Activated naive CD4-positive, alpha-beta T cell treated with anti-CD3 and anti-CD28 coated beads, Interleukin-2, amount 10 ng/mL, durations not matched to agents 7 days and 5 days (primary cell): Measurements from ENCODE around the gene AUTS2.

Source experiments
- CTCF ChIA-PET: fragments of 350-600 bp; sonication (Branson Sonifier 250); formaldehyde crosslinking; loops from one replicate; lab custom pipeline; 2021; ENCODE audit warnings: antibody characterized with exemption; lab: Charles Lee
- DNase-seq: peaks from one replicate; pipeline ENCODE4 v3.0.0-alpha.2; 2020
- H3K27ac Mint-ChIP-seq: one replicate; pipeline ENCODE4 v1.8.0; 2021; ENCODE audit warnings: mild to moderate bottlenecking, moderate library complexity, mixed read lengths
- H3K27me3 Mint-ChIP-seq: one replicate; pipeline ENCODE4 v1.8.0; 2021; ENCODE audit warnings: mild to moderate bottlenecking, mixed read lengths
- H3K36me3 Mint-ChIP-seq: one replicate; pipeline ENCODE4 v1.8.0; 2021; ENCODE audit warnings: mixed read lengths
- H3K4me1 Mint-ChIP-seq: one replicate; pipeline ENCODE4 v1.8.0; 2021; ENCODE audit warnings: mixed read lengths
- H3K4me3 Mint-ChIP-seq: one replicate; pipeline ENCODE4 v1.8.0; 2021; ENCODE audit warnings: mild to moderate bottlenecking, moderate library complexity, mixed read lengths
- H3K9me3 Mint-ChIP-seq: one replicate; pipeline ENCODE4 v1.8.0; 2021; ENCODE audit warnings: mixed read lengths

AUTS2 gene

DNA sequence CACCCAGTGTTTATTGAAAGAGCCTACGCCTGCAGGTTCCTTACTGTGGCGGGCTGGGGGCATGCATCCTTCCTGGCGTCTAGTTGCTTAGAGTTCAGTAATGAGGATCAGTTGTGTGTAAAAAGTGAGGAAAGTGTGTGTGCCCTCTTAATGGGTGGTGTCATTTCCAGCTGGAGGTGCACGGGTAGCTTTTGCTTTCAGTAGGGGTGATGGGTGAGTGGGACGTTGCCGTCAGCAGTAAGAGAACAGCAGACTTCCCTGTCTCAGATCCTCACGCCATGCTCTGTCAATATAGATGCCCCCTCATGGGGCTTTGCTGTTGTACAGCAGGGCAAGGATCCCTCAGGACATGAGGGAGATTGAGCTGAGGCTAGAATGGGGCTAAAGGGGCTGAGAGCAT, 1181.0 kb downstream of the AUTS2 start:
- Mint-ChIP-seq H3K27me3 (no peaks in the 10 kb centered on the region), H3K4me3 (no peak overlapping the region), H3K9me3 (no peaks in the 10 kb centered on the region), H3K36me3 (peaks cover 1% of the 10 kb centered on the region), H3K27ac (peak overlapping the region; percentile 83), H3K4me1 (peaks cover 31% of the 10 kb centered on the region)
- CTCF ChIA-PET, result no interaction called here
- no peak for DNase-seq

DNA sequence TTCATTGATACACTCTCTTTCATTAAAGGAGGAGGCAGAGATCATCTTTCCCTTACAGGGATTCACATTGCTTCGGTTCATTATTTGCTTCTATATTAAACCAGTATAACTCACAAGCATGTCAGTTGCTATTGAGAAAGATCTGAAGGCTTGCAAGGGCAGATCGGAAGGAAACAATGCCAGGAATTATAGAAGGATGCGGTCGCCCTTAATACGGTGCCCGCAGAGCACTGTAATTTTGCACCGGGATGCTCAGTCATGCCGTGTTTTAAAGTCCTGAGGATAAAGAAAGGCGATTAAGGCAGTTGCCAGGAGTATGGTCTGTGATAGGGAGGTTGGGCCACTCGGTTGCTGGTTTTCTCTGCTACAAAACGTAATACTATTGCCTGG, 1183.6 kb downstream of the AUTS2 start:
- CTCF ChIA-PET, result no interaction called here
- H3K36me3 Mint-ChIP-seq, result peaks cover 1% of the 10 kb centered on the region

DNA sequence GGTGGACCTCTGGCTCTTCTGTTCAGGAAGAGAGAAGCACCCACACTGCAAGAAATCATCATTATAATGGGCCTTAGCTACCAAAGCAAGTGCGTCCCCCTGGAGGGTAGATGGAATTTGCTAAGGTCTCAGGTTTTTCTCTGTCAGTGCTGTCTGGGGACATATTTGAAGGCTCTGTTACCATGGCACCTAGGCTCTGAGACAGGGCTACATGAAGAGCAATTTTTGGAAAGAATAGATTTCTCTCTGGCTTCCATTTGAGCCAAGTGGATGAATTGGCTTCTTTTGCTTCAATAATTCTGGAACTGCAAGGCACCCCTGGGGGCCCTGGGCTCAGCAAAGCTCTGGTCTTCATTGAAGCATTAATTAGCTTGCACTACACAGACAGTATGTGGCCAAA, 1184.5 kb downstream of the AUTS2 start:
- no peak for DNase-seq
- H3K36me3 Mint-ChIP-seq, result no peaks in the 10 kb centered on the region
- H3K4me3 Mint-ChIP-seq, result no peak overlapping the region
- peaks cover 25% of the 10 kb centered on the region for H3K4me1 Mint-ChIP-seq
- H3K27me3 Mint-ChIP-seq, result no peaks in the 10 kb centered on the region
- peaks cover 2% of the 10 kb centered on the region for H3K9me3 Mint-ChIP-seq
- CTCF ChIA-PET, result no interaction called here
- no peak overlapping the region for H3K27ac Mint-ChIP-seq

More for the DNA sequence above, 1183.6 kb downstream of the AUTS2 start:
- Mint-ChIP-seq H3K4me3 (no peak overlapping the region), H3K27ac (no peak overlapping the region), H3K27me3 (no peaks in the 10 kb centered on the region), H3K4me1 (peaks cover 24% of the 10 kb centered on the region), H3K9me3 (no peaks in the 10 kb centered on the region)
- no peak for DNase-seq

DNA sequence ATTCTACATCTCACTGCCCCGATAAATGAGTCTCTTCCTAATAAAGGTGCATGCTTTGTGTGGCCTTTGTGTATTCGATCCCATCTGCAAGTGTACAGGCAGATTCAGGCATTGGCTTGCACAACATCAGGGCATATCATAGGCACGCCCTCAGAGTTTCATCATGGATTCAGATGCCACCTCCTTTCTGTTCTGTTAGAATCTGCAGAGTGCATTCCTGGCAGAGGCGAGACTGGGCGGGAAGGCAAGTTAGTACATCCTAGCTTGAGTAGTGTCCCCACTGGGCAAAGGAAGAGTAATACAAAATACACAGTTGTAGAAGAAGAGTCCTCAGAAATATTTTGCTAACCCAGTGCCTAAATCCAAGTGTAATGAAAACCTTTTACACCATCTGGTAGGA, 1187.2 kb downstream of the AUTS2 start:
- Mint-ChIP-seq H3K4me3 (no peak overlapping the region), H3K36me3 (no peaks in the 10 kb centered on the region), H3K27ac (no peak overlapping the region), H3K4me1 (peaks cover 14% of the 10 kb centered on the region), H3K27me3 (no peaks in the 10 kb centered on the region), H3K9me3 (peaks cover 6% of the 10 kb centered on the region)
- CTCF ChIA-PET, result no interaction called here
- no peak for DNase-seq

DNA sequence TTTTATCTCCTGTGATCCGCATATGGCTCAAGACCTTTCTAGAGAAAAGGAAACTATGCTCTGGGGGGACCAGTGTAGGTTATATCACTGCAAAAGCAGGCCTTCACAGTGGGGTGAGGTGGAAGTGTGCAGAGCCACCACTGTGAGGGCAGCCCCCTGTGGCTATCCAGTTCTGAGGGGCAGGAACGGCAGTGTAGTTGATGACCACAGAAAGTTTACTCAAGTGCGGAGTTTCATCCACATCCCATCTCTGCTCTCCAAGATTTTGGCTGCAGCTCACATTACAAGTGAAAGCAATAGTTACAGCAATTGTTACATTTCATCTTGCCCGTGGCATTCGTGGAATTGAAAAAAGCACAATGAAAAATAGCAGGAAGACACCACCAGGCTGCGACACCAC, 1187.8 kb downstream of the AUTS2 start:
- Mint-ChIP-seq H3K4me1 (peaks cover 14% of the 10 kb centered on the region), H3K27ac (no peak overlapping the region), H3K27me3 (no peaks in the 10 kb centered on the region), H3K36me3 (no peaks in the 10 kb centered on the region), H3K9me3 (peaks cover 6% of the 10 kb centered on the region), H3K4me3 (no peak overlapping the region)
- DNase-seq, result no peak
- CTCF ChIA-PET, result no interaction called here

DNA sequence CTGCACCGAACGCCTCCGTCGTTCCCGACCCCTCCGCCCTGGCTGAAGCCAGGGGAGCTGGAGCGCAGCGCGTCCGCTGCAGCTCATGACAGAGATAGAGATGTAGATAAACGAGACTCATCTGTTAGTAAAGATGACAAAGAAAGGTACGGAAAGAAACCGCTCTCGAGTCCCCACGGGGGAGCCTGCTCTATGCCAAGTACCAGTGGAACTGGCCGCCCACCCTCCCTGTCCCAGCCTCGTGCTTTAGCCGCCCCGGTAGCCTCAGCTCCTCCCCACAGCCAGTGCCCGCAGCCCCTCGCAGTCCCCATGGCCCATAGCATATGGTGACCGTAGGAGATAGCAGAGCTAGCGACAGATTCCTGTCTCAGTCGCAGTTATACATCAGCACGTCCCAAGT, 1189.0 kb downstream of the AUTS2 start:
- DNase-seq, result no peak
- CTCF ChIA-PET, result no interaction called here
- H3K27ac Mint-ChIP-seq, result peak overlapping the region; percentile 68
- H3K4me1 Mint-ChIP-seq, result peaks cover 14% of the 10 kb centered on the region
- H3K27me3 Mint-ChIP-seq, result no peaks in the 10 kb centered on the region
- no peaks in the 10 kb centered on the region for H3K36me3 Mint-ChIP-seq
- H3K9me3 Mint-ChIP-seq, result peaks cover 6% of the 10 kb centered on the region
- H3K4me3 Mint-ChIP-seq, result no peak overlapping the region

DNA sequence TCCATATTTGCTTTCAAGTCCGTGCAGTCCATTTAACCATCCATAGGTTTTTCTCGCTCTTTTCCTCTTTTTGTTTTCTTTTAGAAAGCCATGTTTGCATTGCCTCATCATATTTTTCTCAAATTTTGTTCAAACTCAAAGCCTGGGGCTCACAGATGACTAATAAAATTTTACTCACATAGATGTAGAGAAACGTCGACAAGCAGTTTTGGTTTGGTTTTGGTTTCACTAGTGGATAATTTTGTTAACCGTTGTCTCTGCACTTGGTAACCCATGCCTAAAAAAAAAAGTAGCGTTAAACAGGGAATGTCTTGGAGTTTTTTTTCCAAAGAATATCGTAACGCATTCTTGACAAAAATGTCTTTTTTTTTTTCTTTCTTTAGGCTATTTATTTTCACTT, 1189.5 kb downstream of the AUTS2 start:
- peaks cover 14% of the 10 kb centered on the region for H3K4me1 Mint-ChIP-seq
- peak overlapping the region; percentile 68 for H3K27ac Mint-ChIP-seq
- H3K9me3 Mint-ChIP-seq, result peaks cover 6% of the 10 kb centered on the region
- H3K4me3 Mint-ChIP-seq, result no peak overlapping the region
- CTCF ChIA-PET, result no interaction called here
- no peak for DNase-seq
- no peaks in the 10 kb centered on the region for H3K27me3 Mint-ChIP-seq
- no peaks in the 10 kb centered on the region for H3K36me3 Mint-ChIP-seq

DNA sequence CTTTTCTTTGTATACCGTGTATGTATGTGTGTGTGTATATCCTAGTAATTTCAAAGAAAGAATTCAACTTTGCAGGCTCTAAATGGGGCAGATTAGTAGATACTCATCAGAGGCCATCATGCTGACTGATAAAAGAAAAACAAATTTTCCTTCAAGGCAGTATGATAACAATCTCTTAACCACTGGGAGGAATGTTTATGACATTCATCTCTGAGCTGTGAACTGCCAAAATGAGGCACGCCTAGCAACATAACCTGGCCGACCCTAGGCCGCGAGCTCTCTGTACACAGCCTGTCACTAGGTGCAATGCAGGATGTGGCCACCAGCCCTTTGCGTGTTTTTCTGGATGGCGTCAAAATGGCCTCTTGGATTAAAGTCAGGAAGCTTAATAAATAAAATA, 1190.0 kb downstream of the AUTS2 start:
- Mint-ChIP-seq H3K27me3 (no peaks in the 10 kb centered on the region), H3K27ac (peak overlapping the region; percentile 38), H3K36me3 (no peaks in the 10 kb centered on the region), H3K9me3 (peaks cover 6% of the 10 kb centered on the region), H3K4me1 (peaks cover 14% of the 10 kb centered on the region), H3K4me3 (no peak overlapping the region)
- CTCF ChIA-PET, result no interaction called here
- peak; percentile 50 for DNase-seq

DNA sequence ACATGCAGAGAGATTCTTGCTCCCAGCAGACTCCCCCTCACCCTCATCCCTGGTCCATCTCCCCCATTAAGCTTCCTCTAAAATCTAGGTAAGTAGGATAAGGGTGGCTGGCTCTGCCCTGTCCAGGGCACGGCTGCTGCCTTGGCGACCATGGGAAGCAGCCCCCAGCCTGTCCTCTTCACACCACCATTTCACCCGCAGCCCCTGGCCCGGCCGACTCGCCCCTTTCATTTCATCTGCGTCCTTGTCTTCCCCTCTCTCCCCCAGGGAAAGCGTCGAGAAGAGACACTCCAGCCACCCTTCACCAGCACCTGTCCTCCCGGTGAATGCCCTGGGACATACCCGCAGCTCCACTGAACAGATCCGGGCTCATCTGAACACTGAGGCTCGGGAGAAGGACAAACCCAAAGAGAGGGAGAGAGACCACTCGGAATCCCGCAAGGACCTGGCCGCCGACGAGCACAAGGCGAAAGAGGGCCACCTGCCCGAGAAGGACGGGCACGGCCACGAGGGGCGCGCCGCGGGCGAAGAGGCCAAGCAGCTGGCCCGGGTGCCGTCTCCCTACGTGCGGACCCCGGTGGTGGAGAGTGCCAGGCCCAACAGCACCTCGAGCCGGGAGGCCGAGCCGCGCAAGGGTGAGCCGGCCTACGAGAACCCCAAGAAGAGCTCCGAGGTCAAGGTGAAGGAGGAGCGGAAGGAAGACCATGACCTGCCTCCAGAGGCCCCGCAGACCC, 1191.4 kb downstream of the AUTS2 start:
- Mint-ChIP-seq H3K27ac (no peak overlapping the region), H3K4me3 (no peak overlapping the region), H3K36me3 (no peaks in the 10 kb centered on the region), H3K27me3 (no peaks in the 10 kb centered on the region), H3K4me1 (peaks cover 14% of the 10 kb centered on the region), H3K9me3 (peaks cover 6% of the 10 kb centered on the region)
- CTCF ChIA-PET, result no interaction called here
- no peak for DNase-seq

DNA sequence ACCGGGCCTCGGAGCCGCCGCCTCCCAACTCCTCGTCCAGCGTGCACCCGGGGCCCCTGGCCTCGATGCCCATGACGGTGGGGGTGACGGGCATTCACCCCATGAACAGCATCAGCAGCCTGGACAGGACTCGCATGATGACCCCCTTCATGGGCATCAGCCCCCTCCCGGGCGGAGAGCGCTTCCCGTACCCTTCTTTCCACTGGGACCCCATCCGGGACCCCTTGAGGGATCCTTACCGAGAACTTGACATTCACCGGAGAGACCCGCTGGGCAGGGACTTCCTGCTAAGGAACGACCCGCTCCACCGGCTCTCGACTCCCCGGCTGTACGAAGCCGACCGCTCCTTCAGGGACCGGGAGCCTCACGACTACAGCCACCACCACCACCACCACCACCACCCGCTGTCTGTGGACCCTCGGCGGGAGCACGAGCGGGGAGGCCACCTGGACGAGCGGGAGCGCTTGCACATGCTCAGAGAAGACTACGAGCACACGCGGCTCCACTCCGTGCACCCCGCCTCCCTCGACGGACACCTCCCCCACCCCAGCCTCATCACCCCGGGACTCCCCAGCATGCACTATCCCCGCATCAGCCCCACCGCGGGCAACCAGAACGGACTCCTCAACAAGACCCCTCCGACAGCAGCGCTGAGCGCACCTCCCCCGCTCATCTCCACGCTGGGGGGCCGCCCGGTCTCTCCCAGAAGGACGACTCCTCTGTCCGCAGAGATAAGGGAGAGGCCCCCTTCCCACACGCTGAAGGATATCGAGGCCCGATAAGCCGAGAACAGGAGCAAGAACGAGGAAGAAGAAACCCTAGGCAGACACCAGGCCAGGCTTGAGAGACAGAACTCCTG, 1192.2 kb downstream of the AUTS2 start:
- CTCF ChIA-PET, result no interaction called here
- no peak for DNase-seq
- Mint-ChIP-seq H3K9me3 (peaks cover 6% of the 10 kb centered on the region), H3K27ac (no peak overlapping the region), H3K27me3 (no peaks in the 10 kb centered on the region), H3K4me3 (no peak overlapping the region), H3K36me3 (no peaks in the 10 kb centered on the region), H3K4me1 (peaks cover 14% of the 10 kb centered on the region)

DNA sequence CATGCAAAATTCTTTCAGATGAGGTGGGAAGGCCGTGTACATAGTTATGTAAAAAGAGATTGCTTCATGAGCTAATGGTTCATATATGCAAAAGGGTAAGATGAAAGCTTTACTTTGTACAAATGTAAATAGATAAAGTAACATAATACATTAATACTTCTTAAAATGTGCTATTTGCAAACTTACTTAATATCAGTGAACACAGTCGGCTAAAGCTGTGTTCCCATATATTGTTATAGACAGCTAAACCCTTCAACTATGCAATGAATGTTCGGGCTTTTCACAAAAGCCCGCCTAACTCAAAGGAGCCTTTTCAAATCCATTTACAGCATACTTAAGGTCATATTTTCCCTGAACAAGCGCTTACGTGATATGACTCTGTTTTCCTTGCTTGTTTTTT, 1193.1 kb downstream of the AUTS2 start:
- Mint-ChIP-seq H3K36me3 (no peaks in the 10 kb centered on the region), H3K4me3 (no peak overlapping the region), H3K9me3 (peaks cover 6% of the 10 kb centered on the region), H3K27me3 (no peaks in the 10 kb centered on the region), H3K4me1 (peaks cover 14% of the 10 kb centered on the region), H3K27ac (no peak overlapping the region)
- CTCF ChIA-PET, result no interaction called here
- DNase-seq, result no peak

DNA sequence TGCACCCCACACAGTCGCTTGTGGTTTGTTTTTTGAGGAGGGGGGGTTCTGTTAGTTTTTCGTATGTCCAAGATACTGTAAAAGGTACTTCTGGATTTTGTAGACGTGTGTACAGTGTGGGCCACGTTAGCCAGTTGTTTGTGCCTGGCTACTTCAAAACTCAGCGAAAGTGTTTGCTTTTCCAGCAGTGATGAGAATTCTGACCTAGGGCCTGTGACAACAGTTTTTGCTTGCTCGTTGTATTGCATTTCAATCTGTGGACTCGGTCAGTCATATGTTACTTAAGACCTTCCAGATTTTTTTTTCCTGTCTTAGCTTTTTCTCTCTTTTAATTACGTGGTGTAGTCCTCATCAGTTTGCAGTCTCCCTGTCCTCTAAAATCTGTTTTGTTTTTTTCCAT, 1194.8 kb downstream of the AUTS2 start:
- H3K27ac Mint-ChIP-seq, result no peak overlapping the region
- H3K4me1 Mint-ChIP-seq, result peaks cover 8% of the 10 kb centered on the region

DNA sequence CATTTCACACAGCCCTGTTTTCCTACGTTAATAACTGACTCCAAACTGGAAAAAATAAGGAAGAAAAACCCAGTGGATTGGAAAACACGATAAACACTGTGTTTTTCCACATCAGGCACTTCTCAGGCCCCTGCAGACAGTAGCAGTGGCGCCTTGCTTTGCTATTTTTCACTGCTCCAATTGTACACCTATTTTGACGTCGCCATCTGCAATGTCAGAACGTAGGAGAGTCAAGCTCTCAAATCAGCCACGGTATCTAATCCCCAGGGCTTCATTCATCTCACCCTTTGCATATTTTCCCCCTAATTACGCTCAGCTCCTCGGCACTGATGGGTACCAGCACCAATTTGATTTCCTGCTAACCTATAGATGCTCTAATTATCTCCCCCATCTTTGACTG, 1195.5 kb downstream of the AUTS2 start:
- DNase-seq, result no peak
- CTCF ChIA-PET, result no interaction called here
- Mint-ChIP-seq H3K36me3 (no peaks in the 10 kb centered on the region), H3K4me3 (no peak overlapping the region), H3K27ac (no peak overlapping the region), H3K4me1 (peaks cover 6% of the 10 kb centered on the region), H3K9me3 (peaks cover 8% of the 10 kb centered on the region), H3K27me3 (peaks cover 4% of the 10 kb centered on the region)

More for the DNA sequence above, 1194.8 kb downstream of the AUTS2 start:
- no peak for DNase-seq
- Mint-ChIP-seq H3K4me3 (no peak overlapping the region), H3K9me3 (peaks cover 6% of the 10 kb centered on the region), H3K27me3 (peaks cover 3% of the 10 kb centered on the region), H3K36me3 (no peaks in the 10 kb centered on the region)
- CTCF ChIA-PET, result no interaction called here

DNA sequence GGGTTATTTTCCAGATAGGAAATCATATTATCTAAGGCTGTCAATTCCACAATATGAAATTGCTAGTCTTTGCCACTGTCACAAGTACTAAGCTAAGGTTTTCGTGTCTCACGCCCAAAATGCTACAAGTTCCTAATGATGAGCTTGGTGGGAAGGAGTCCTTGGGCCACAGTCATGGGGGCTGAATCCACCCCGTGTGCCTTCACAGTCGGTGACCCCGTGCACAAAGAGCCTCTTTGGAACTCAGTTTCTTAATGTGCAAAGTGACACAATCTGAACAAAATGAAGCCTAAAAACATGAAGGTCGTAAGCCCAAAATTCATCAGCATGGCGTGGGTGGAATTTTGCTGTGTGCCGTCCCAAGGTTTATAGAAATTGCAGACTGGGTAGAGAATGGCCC, 1196.7 kb downstream of the AUTS2 start:
- no peak for DNase-seq
- H3K36me3 Mint-ChIP-seq, result no peaks in the 10 kb centered on the region
- H3K27me3 Mint-ChIP-seq, result peaks cover 4% of the 10 kb centered on the region
- peaks cover 6% of the 10 kb centered on the region for H3K4me1 Mint-ChIP-seq
- H3K9me3 Mint-ChIP-seq, result peaks cover 14% of the 10 kb centered on the region
- CTCF ChIA-PET, result no interaction called here
- no peak overlapping the region for H3K4me3 Mint-ChIP-seq
- no peak overlapping the region for H3K27ac Mint-ChIP-seq

DNA sequence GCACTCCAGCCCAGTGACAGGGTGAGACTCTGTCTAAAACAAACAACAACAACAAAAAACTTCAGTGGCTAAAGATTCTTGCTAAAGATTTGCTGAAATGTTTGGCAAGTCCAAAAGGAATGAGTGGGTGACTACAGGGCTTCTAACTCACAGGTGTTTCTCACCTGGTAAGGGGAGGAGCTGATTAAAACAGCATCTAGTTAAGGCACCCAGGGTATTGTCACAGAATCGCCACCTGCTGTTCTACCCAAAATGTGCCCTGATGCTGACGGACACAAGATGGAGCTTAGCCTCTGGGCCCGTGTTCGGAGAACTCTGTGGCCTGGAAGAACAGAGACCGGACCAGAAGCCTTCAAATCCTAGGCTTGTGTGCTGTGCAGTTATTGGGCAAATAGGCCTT, 1197.7 kb downstream of the AUTS2 start:
- Mint-ChIP-seq H3K36me3 (no peaks in the 10 kb centered on the region), H3K9me3 (peaks cover 22% of the 10 kb centered on the region), H3K27ac (no peak overlapping the region), H3K27me3 (peaks cover 4% of the 10 kb centered on the region), H3K4me3 (no peak overlapping the region), H3K4me1 (peaks cover 6% of the 10 kb centered on the region)
- CTCF ChIA-PET, result no interaction called here
- no peak for DNase-seq
